Progenitor cell of endocrine pancreas (in vitro differentiated cells): ENCODE measurements around the gene TPST2. TPM values are rescaled to one million over a fixed set of nuclear protein-coding genes. Genes with fewer than 3 reads are reported as not detected.

Source experiments
- DNase-seq: peaks from one replicate; pipeline ENCODE4 v3.0.0; 2021; ENCODE audit warnings: low spot score; ENCODE audit not compliant: unreplicated experiment
- H3K27ac Mint-ChIP-seq: 2 replicates; pipeline ENCODE4 v1.8.0; 2021; ENCODE audit warnings: mild to moderate bottlenecking, moderate library complexity, mixed read lengths
- H3K27me3 Mint-ChIP-seq: 2 replicates; pipeline ENCODE4 v1.8.0; 2021; ENCODE audit warnings: mixed read lengths
- H3K36me3 Mint-ChIP-seq: 2 replicates; pipeline ENCODE4 v1.8.0; 2022; ENCODE audit warnings: mixed read lengths; ENCODE audit not compliant: insufficient read depth
- H3K4me1 Mint-ChIP-seq: 2 replicates; pipeline ENCODE4 v1.8.0; 2021; ENCODE audit warnings: low read depth, mixed read lengths
- H3K4me3 Mint-ChIP-seq: 2 replicates; pipeline ENCODE4 v1.8.0; 2021; ENCODE audit warnings: low read depth, mild to moderate bottlenecking, moderate library complexity, mixed read lengths
- H3K9me3 Mint-ChIP-seq: 2 replicates; pipeline ENCODE4 v1.8.0; 2021; ENCODE audit warnings: low read depth, mixed read lengths
- total RNA-seq: library from RNA; stranded (reverse); gene quantifications from 2 replicates; pipeline ENCODE4 v1.2.1, GENCODE V29; 2021
- TF ChIP-seq, protein P1 (sequence below): fragments of 200-600 bp; sonication (generic); IDR thresholded peaks from one replicate; pipeline ENCODE4 v1.5.0; 2021; ENCODE audit warnings: antibody characterized with exemption, mild to moderate bottlenecking; ENCODE audit not compliant: unreplicated experiment

The TPST2 gene
- total RNA-seq, 1 donor from 2014 or later = 19.1 TPM

DNA sequence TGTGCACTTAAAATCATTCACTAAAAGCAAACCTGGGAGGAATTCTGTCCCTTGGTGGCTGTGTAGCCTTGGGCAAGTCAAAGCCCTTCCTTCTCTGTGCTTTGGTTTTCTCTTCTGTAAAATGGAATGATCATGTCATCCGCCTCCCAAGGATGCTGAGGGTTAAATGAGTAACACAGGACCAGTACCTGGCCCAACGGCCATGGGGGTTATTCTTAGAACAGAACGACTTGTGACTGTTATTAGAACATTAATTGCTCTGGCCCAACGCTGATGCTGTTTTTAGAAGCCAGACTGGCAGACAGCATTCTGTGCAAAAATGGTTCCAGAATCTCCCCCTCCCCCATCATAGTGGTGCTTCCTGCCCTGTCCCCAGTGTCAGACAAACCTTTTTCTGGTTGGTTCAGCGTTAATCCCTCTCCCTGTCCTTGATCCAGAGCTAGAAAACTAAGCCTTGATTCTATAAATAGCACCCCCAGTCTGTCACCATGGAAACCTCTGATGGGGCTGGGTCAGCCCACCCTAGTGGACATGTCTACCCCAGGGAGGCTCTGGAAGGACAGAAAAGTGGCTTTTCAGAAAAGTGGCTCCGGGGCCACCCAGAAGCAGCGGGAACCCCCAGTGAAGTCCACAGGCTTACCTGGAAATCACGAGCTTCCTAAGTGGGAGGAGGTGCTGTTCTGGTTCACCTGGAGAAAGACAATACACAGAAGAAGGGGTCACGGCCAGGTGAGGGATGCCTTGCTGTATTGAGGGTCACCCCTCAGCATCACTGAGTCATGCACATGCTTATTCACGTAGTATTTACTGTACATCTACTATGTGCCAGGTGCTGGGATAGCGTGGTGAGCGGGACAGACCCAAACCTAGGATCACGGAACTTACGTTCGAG, 62.1 kb downstream of the TPST2 start:
- Mint-ChIP-seq H3K27me3 (no peaks in the 10 kb centered on the region), H3K36me3 (no peaks in the 10 kb centered on the region), H3K27ac (no peak overlapping the region), H3K4me1 (no peaks in the 10 kb centered on the region), H3K9me3 (no peaks in the 10 kb centered on the region), H3K4me3 (no peak overlapping the region)
- TF ChIP-seq, protein P1, sequence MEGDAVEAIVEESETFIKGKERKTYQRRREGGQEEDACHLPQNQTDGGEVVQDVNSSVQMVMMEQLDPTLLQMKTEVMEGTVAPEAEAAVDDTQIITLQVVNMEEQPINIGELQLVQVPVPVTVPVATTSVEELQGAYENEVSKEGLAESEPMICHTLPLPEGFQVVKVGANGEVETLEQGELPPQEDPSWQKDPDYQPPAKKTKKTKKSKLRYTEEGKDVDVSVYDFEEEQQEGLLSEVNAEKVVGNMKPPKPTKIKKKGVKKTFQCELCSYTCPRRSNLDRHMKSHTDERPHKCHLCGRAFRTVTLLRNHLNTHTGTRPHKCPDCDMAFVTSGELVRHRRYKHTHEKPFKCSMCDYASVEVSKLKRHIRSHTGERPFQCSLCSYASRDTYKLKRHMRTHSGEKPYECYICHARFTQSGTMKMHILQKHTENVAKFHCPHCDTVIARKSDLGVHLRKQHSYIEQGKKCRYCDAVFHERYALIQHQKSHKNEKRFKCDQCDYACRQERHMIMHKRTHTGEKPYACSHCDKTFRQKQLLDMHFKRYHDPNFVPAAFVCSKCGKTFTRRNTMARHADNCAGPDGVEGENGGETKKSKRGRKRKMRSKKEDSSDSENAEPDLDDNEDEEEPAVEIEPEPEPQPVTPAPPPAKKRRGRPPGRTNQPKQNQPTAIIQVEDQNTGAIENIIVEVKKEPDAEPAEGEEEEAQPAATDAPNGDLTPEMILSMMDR = no peak
- DNase-seq = no peak

DNA sequence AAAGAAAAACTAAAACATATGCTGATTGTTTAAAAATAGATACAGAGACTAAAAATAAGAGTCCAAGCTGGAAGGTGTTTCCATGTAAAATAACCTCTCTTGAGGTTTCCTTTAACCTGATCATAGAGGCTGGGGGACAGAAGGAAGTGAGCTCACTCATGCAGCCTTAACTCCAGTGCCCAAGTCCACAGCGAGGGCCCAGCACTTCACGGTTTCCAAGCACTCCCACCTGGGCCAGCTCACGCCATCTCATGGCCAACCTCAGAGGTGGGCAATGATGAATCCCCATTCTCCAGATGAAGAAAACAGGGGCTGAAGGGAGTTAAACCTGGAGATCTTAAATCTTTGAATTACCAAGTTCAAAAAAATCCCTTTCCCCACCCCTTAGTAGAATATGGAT, 62.8 kb downstream of the TPST2 start:
- TF ChIP-seq, protein P1 = no peak
- Mint-ChIP-seq H3K27ac (no peak overlapping the region), H3K9me3 (no peaks in the 10 kb centered on the region), H3K4me3 (no peak overlapping the region), H3K27me3 (no peaks in the 10 kb centered on the region), H3K4me1 (no peaks in the 10 kb centered on the region), H3K36me3 (no peaks in the 10 kb centered on the region)
- no peak for DNase-seq

DNA sequence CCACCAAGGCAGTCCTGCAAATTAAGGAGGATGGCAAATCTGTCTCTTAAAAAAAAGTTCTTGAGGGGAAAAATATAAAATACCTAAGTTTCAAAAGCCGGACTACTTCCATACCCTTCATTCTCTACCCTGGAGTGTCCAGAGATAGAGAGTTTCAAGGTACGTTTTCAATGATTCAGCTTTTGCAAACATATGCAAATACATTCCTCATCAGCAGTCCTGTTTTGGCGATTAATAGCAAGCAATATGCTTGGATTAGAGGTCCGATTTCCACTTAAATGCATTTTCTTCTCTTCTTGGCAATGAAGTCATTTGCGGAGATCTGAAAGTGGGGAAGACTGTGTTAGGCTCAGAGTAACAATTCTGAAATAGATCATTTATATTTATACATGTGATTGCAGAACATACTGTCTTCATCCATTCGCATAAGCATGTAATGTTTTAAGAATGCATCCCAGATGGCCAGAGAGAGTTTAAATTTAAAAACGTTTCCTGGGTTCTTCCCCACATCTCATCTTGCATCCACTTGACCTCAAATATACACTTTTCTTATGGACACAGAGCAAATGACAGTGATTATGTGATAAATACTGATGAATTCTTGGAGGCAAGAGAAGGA, 63.9 kb downstream of the TPST2 start:
- H3K9me3 Mint-ChIP-seq = no peaks in the 10 kb centered on the region
- H3K36me3 Mint-ChIP-seq = no peaks in the 10 kb centered on the region
- no peak overlapping the region for H3K27ac Mint-ChIP-seq
- no peaks in the 10 kb centered on the region for H3K27me3 Mint-ChIP-seq
- H3K4me3 Mint-ChIP-seq = no peak overlapping the region
- H3K4me1 Mint-ChIP-seq = no peaks in the 10 kb centered on the region
- TF ChIP-seq, protein P1 = no peak
- DNase-seq = no peak

DNA sequence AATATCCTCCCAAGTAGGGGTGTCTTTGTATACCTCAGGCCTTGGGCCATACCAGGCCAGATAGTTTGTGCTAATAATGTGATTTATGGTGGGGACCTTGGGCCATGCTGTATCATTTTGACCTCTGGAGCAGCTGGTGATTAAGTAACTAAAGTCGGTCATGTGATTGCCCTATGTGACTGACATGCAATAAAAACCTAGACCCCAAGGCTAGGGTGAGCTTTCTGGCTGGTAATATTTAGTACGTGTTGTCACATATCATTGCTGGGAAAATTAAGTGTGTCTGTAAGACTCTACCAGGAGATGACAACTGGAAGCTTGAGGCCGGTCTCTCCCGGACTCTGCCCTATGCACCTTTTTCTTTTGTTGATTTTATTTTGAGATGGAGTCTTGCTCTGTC, 65.1 kb downstream of the TPST2 start:
- no peaks in the 10 kb centered on the region for H3K36me3 Mint-ChIP-seq
- H3K27ac Mint-ChIP-seq = no peak overlapping the region
- no peak for DNase-seq
- H3K4me3 Mint-ChIP-seq = no peak overlapping the region
- H3K4me1 Mint-ChIP-seq = no peaks in the 10 kb centered on the region
- H3K27me3 Mint-ChIP-seq = no peaks in the 10 kb centered on the region
- no peaks in the 10 kb centered on the region for H3K9me3 Mint-ChIP-seq
- TF ChIP-seq, protein P1 = no peak

DNA sequence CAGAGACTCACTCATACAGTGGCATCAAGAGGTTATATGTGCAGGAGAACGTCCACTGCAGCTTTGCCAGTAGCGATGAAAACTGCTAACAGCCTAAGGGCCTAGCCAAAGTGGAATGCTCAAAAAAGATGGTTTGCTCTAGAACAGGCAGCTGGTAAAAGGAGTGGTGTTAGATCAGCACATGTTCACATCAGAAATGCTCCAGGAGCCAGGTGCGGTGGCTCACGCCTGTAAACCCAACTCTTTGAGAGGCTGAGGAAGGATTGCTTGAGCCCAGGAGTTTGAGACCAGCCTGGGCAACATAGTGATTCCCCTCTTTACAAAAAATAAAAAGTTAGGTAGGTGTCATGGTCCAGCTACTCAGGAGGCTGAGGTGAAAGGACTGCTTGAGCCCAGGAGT, 67.3 kb downstream of the TPST2 start:
- Mint-ChIP-seq H3K27me3 (no peaks in the 10 kb centered on the region), H3K27ac (no peak overlapping the region), H3K4me1 (no peaks in the 10 kb centered on the region), H3K4me3 (no peak overlapping the region), H3K36me3 (no peaks in the 10 kb centered on the region), H3K9me3 (no peaks in the 10 kb centered on the region)
- no peak for DNase-seq
- TF ChIP-seq, protein P1 = no peak
